NT2/D1 (cell line): ENCODE results near the gene CERS4.

Source experiments
- DNase-seq: peaks from one replicate; pipeline ENCODE4 v3.0.0-alpha.2; 2011; ENCODE audit warnings: low read depth, low spot score
- H3K27me3 ChIP-seq: 2 replicates; pipeline ENCODE4 v1.6.0; 2011; ENCODE audit warnings: mild to moderate bottlenecking; ENCODE audit not compliant: insufficient read length, insufficient read depth
- H3K36me3 ChIP-seq: 2 replicates; pipeline ENCODE4 v1.6.1; 2011; ENCODE audit warnings: mild to moderate bottlenecking, low read length, mixed read lengths; ENCODE audit not compliant: insufficient read depth, insufficient read length
- H3K4me1 ChIP-seq: 2 replicates; pipeline ENCODE4 v1.5.1; 2011; ENCODE audit not compliant: insufficient read depth, insufficient read length
- H3K4me3 ChIP-seq: 2 replicates; pipeline ENCODE4 v1.5.1; 2011; ENCODE audit warnings: low read depth; ENCODE audit not compliant: insufficient read length
- H3K9ac ChIP-seq: 2 replicates; pipeline ENCODE4 v1.6.0; 2011; ENCODE audit warnings: low read depth; ENCODE audit not compliant: insufficient read length
- H3K9me3 ChIP-seq: 2 replicates; pipeline ENCODE4 v1.5.1; 2011; ENCODE audit warnings: mild to moderate bottlenecking, low read length; ENCODE audit not compliant: insufficient read depth
- SUZ12 ChIP-seq: IDR thresholded peaks from 2 replicates; pipeline ENCODE4 v1.6.1; 2011; ENCODE audit not compliant: insufficient read length, insufficient read depth; ENCODE audit errors: extremely low read depth
- YY1 ChIP-seq: IDR thresholded peaks from 2 replicates; pipeline ENCODE4 v1.6.1; 2011; ENCODE audit not compliant: insufficient read length, insufficient read depth
- ZNF274 ChIP-seq: IDR thresholded peaks from 2 replicates; pipeline ENCODE4 v1.6.1; 2011; ENCODE audit warnings: mild to moderate bottlenecking, low read depth, low read length

The CERS4 gene

DNA sequence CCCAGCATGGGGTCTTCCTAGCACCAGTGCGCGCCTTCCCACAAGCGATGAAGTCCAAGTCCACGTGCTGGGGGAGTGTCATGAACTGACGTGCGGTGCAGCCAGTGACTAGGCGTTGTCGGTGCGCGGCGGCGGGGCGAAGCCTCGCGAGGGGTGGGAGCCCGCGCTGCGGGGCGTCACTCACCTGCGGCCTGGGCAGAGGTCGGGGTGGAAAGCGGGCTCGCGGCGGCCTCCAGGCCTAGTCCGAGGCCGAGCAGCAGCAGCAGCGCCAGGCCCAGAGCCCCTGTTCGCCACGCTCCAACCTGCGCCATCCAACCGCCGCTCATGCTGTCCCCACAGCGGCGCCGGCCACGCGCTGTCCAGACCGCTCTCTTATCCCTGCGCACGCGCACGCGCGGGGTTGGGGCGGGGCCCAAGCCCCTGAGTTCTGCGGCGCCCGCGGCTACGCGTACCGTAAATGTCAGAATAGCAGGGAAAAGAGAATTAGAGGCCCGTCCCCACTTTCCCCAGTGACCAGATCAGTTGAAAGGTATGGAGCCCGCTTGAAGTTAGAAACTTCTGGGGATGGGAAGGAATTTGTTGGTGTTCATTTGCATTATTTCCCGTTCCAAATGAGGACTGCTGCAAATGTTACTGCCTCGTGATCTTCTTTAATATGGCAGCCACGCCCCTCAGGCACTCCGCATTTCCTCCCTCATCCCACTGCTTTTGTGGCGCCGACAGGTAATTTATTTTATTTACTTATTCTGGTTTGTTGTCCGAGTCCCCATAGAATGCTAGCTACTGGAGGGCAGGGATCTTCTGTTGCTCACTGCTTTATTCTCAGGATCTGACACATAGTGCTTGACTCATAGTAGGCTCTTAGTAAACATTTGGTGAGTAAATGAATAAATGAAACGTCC, 99.0 kb downstream of the CERS4 start, which contains the start of gene CD320:
TSS of gene CD320 (minus strand) at position 394 of the 902 bp plus-strand sequence. CDS start at position 326, 68 bp downstream.
- H3K9ac ChIP-seq: peak within 1 kb of the TSS; percentile 93
- peak within 1 kb of the TSS; percentile 98 for H3K4me3 ChIP-seq
- H3K27me3 ChIP-seq: no peaks in the 10 kb centered on the region
- H3K36me3 ChIP-seq: peaks cover 53% of the 10 kb centered on the region
- no peaks in the 10 kb centered on the region for H3K9me3 ChIP-seq
- DNase-seq: peak; percentile 77
- H3K4me1 ChIP-seq: peaks cover 27% of the 10 kb centered on the region
- TF ChIP-seq YY1 (no peak), SUZ12 (no peak), ZNF274 (no peak)

GRCh38 chr19:8308891-8309291, 99.7 kb downstream of the CERS4 start:
- Histone ChIP-seq H3K4me3 (peak overlapping the region; percentile 3), H3K9ac (no peak overlapping the region), H3K27me3 (no peaks in the 10 kb centered on the region), H3K4me1 (peaks cover 23% of the 10 kb centered on the region), H3K9me3 (no peaks in the 10 kb centered on the region), H3K36me3 (peaks cover 54% of the 10 kb centered on the region)
- no peak for TF ChIP-seq ZNF274
- no peak for TF ChIP-seq YY1
- no peak for TF ChIP-seq SUZ12
- no peak for DNase-seq

- H3K27me3 ChIP-seq: no peaks in the 10 kb centered on the region
- H3K36me3 ChIP-seq: peaks cover 69% of the 10 kb centered on the region
- TF ChIP-seq YY1 (no peak), SUZ12 (no peak), ZNF274 (no peak)
- no peaks in the 10 kb centered on the region for H3K9me3 ChIP-seq
- H3K9ac ChIP-seq: no peak overlapping the region
- H3K4me1 ChIP-seq: peaks cover 20% of the 10 kb centered on the region
- no peak for DNase-seq
- H3K4me3 ChIP-seq: no peak overlapping the region
These were observed 101.3 kb downstream of the CERS4 start for GRCh38 chr19:8310342-8311055.

- DNase-seq: no peak
- Histone ChIP-seq H3K4me3 (no peak overlapping the region), H3K9me3 (no peaks in the 10 kb centered on the region), H3K9ac (peak overlapping the region; percentile 16), H3K36me3 (peaks cover 68% of the 10 kb centered on the region), H3K4me1 (peaks cover 15% of the 10 kb centered on the region), H3K27me3 (no peaks in the 10 kb centered on the region)
- TF ChIP-seq YY1 (no peak), SUZ12 (no peak), ZNF274 (no peak)
These were observed 102.5 kb downstream of the CERS4 start for GRCh38 chr19:8311461-8312260.
